ENCODE results near the gene ZNF485.

The ZNF485 gene

DNA sequence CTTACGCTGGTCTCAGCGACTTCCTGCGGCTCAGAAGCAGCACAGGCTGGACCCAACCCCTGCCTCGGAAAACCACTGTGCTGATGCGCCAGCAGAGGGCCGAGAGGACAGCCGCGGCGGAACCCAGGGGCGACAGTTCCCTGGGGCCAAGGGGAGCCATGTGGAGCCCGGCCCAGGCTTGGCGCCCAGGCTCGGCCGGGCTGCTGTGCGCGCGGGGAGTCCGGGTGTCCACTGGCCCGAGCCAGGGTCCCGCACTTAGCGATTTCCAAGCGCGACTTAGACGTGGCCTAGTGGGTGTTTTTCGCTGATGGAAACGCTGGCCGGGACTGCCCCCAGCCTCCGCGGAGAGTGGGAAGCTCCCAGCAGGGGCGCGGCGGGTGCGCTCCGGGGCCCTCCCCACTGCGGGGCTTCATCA lies 61.1 kb downstream of the ZNF485 start:
- Histone ChIP-seq H3K27ac (ENCODE audit: low read depth, low read length, severe bottlenecking) (no peak overlapping the region), H3K4me3 (ENCODE audit: extremely low read depth, insufficient read depth, low read length, poor library complexity, severe bottlenecking) (no peak overlapping the region), H3K36me3 (ENCODE audit: control insufficient read depth, insufficient read depth, low read length) (no peaks in the 10 kb centered on the region), H3K9me3 (ENCODE audit: control insufficient read depth, low read length) (no peaks in the 10 kb centered on the region), H3K4me1 (ENCODE audit: control insufficient read depth, insufficient read depth, low read length, poor library complexity, severe bottlenecking) (no peaks in the 10 kb centered on the region)
- 87 to 90% methylated on average over 32 to 35 of the region's 35 CpGs for whole genome bisulfite sequencing, 2 experiments (ENCODE audit: insufficient coverage in 2 of 2)
